Adrenal gland (tissue), 12 donors: ENCODE results near the gene RBM22. TPM values are rescaled to one million over a fixed set of nuclear protein-coding genes. Genes with fewer than 3 reads are reported as not detected.

Experiments
- polyA plus RNA-seq, 3 donors: library from polyadenylated mRNA; stranded (reverse); fragments of 200-250 nt in 2 of 3; fragments of 350-450 nt in 1 of 3; fragmentation: Illumina TruSeq in 1 of 3; extraction: RNeasy Lipid Tissue Mini Kit (QIAGEN cat#74804) in 1 of 3; gene quantifications; one replicate each; pipeline ENCODE4 v1.2.3, GENCODE V29; 2013 to 2014
- total RNA-seq, 9 donors: library from RNA; depleted of rRNA in 4 of 9; stranded (reverse); fragments of >200 nt in 4 of 9; fragments of 120-200 nt in 1 of 9; fragmentation: NEBNext Ultra II Directional in 1 of 9; extraction: Animal tissue kit (Norgen Biotek cat#: 25700) in 1 of 9; gene quantifications; one replicate each; pipeline versions ENCODE4 v1.1.0 to v1.2.4, GENCODE V29; 2013 to 2023
- donor health status: healthy with polysubstance abuse.
- donor health status: Bipolar disorder and iron deficiency.
- donor health status: DM: yes; HTN: yes; CAD: no.
- donor health status: DM: no; HTN: no; CAD: no.
- donor health status: DM: no; HTN: no; CAD: no.
- donor health status: DM: yes; HTN: yes; CAD: no.

The RBM22 gene
- total and polyA plus RNA-seq, 12 donors: 28.2 to 80.4 (median 38.5) TPM

Other genes starting within 250 kb of the RBM22 start
- gene NDST1, start 192.9 kb downstream of the RBM22 start, total RNA-seq: 100 to 1,000 TPM in 6 of 9 donors, 10 to 100 TPM in 3; 21.7 to 154 (median 102) TPM
- 10 to 100 TPM in 2 of 3 donors, 1 to 10 TPM in 1; 9.6 to 37.5 (median 21.1) TPM for gene NDST1, start 192.9 kb downstream of the RBM22 start, polyA plus RNA-seq
- gene SYNPO, start 60.4 kb downstream of the RBM22 start, total RNA-seq: 100 to 1,000 TPM in 5 of 9 donors, 10 to 100 TPM in 3, 1 to 10 TPM in 1; 10.0 to 293 (median 100) TPM
- gene SYNPO, start 60.4 kb downstream of the RBM22 start, polyA plus RNA-seq: 100 to 1,000 TPM in 2 of 3 donors, 10 to 100 TPM in 1; 59.4 to 254 (median 108) TPM
- 1 to 10 TPM in 1 of 9 donors, under 1 TPM in 7, not detected in 1; 0.12 to 1.9 (median 0.44) TPM for gene MYOZ3, start 39.8 kb downstream of the RBM22 start, total RNA-seq
- 1 to 10 TPM in 1 of 3 donors, under 1 TPM in 2; 0.16 to 1.4 (median 0.51) TPM for gene MYOZ3, start 39.8 kb downstream of the RBM22 start, polyA plus RNA-seq
- 100 to 1,000 TPM in 1 of 9 donors, 10 to 100 TPM in 8; 54.1 to 113 (median 85.6) TPM for gene DCTN4, start 58.0 kb upstream of the RBM22 start, total RNA-seq
- 10 to 100 TPM; 30.4 to 85.9 (median 32.7) TPM for gene DCTN4, start 58.0 kb upstream of the RBM22 start, polyA plus RNA-seq
- gene SMIM3, start 77.7 kb upstream of the RBM22 start, total RNA-seq: 10 to 100 TPM; 12.3 to 57.4 (median 30.0) TPM
- 10 to 100 TPM; 22.1 to 25.7 (median 25.1) TPM for gene SMIM3, start 77.7 kb upstream of the RBM22 start, polyA plus RNA-seq
- gene IRGM, start 145.5 kb upstream of the RBM22 start, total RNA-seq: under 1 TPM in 1 of 9 donors, not detected in 8; 0.25 TPM
- under 1 TPM in 1 of 3 donors, not detected in 2; 0.40 TPM for gene IRGM, start 145.5 kb upstream of the RBM22 start, polyA plus RNA-seq
- 1 to 10 TPM in 2 of 9 donors, under 1 TPM in 7; 0.12 to 7.4 (median 0.61) TPM for gene ZNF300, start 203.9 kb upstream of the RBM22 start, total RNA-seq
- gene ZNF300, start 203.9 kb upstream of the RBM22 start, polyA plus RNA-seq: 1 to 10 TPM in 2 of 3 donors, under 1 TPM in 1; 0.82 to 6.0 (median 3.3) TPM